ENCODE results near the gene JAKMIP1.

The JAKMIP1 gene

DNA sequence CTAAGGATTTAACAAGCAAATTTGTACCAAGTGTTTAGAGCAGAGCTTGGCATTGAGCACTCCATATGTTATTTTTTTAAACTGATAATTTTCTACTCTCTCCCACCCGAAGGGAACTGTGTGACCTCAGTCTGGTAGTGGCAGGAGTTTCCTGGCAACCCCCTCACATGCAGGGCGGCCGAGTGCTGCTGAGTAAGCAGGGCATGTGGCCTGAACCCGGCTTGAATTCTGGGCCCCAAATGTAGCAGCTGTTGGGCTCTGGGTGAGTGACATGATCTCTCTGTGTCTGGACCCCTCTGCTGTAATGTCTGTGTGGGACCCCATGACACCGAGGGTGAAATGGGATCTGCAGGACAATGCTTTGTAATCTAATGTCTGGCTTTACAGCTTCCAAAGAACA is 168.5 kb downstream of the JAKMIP1 start:
- TF ChIP-seq, protein P1, sequence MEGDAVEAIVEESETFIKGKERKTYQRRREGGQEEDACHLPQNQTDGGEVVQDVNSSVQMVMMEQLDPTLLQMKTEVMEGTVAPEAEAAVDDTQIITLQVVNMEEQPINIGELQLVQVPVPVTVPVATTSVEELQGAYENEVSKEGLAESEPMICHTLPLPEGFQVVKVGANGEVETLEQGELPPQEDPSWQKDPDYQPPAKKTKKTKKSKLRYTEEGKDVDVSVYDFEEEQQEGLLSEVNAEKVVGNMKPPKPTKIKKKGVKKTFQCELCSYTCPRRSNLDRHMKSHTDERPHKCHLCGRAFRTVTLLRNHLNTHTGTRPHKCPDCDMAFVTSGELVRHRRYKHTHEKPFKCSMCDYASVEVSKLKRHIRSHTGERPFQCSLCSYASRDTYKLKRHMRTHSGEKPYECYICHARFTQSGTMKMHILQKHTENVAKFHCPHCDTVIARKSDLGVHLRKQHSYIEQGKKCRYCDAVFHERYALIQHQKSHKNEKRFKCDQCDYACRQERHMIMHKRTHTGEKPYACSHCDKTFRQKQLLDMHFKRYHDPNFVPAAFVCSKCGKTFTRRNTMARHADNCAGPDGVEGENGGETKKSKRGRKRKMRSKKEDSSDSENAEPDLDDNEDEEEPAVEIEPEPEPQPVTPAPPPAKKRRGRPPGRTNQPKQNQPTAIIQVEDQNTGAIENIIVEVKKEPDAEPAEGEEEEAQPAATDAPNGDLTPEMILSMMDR (conservative IDR thresholded peaks at IDR 0.05; ENCODE audit: low read depth, low read length): no peak
- H3K4me3 ChIP-seq (ENCODE audit: low read length): no peak overlapping the region
- DNase-seq (ENCODE audit: low read depth): no peak

DNA sequence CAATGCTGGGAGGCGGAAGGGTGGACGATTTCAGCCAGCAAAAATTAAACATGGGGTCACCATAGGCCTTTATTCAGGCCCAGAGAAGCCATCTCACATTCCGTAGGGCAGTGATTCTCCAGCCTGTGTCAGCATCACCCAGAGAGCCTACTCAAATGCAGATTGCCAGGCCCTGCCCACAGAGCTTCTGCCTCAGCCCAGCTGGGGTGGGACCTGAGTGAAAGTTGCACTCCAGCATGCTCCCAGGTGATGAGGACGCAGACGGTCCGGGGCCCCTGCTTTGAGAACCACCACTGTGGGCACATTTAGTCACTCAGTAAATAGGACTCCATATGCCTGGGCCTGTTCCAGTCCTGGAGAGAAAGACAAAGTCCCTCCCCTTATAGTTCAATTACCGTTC is 169.7 kb downstream of the JAKMIP1 start:
- H3K4me3 ChIP-seq (ENCODE audit: low read length): no peak overlapping the region
- no peak for DNase-seq (ENCODE audit: low read depth)
- TF ChIP-seq, protein P1 (conservative IDR thresholded peaks at IDR 0.05; ENCODE audit: low read depth, low read length): no peak

DNA sequence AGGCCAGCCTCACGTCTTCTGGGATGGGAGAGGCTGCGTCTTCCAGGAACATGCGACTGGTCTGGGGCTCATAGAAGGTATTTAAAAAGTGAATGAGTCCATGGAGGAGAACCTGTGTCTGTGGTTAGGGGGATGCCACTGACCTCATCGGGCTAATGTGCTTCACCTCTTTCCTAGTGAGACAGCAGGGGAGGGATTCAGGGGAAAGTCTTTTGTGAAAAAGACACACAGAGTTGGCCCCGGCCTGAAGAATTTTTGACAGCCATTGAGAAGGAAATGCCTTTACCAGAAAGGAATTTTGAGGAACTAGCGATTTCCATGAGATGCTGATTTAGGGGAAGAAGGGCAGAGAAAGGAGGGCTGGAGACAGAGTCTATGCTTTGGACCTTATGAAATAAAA is 171.1 kb downstream of the JAKMIP1 start:
- H3K4me3 ChIP-seq (ENCODE audit: low read length): no peak overlapping the region
- TF ChIP-seq, protein P1 (conservative IDR thresholded peaks at IDR 0.05; ENCODE audit: low read depth, low read length): no peak
- no peak for DNase-seq (ENCODE audit: low read depth)

DNA sequence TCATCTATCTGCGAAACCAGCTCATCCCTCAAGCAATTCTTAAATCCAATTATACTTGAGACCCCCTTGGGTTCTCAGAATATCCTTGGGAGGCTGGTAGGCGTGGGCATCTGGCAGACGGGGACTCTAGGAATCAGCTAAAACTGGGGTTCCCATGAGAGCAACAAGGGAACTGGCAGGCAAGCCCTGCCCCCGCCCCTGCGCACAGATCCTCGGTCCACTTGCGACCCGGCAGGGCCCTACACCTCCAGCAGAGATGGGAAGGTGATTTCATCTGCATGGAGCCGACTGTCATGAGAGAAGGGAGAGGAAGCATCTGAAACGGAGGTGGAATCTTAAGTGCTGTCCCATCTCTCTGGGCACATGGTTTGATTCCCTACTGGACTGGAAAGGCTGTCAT is 172.2 kb downstream of the JAKMIP1 start:
- no peak for DNase-seq (ENCODE audit: low read depth)
- TF ChIP-seq, protein P1 (conservative IDR thresholded peaks at IDR 0.05; ENCODE audit: low read depth, low read length): no peak
- no peak overlapping the region for H3K4me3 ChIP-seq (ENCODE audit: low read length)

DNA sequence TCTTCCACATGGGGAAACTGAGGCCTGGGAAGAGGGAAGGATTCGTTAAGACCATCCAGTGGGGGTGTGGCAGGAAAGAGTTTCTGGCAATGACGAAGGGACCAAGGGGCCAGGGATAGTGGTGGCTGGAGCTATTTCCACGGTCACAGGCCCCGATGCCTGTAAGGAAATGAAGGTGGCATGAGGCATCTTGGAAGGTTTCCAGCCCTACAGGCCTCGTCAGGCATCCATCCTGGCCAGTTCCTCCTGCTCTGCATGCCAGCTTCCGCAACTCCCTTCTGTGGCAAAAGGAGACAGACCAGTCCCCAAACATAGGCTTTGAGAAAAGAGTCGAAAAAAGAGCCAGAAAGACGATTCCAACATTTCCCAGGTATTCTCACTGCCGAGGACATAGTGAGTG is 173.0 kb downstream of the JAKMIP1 start:
- TF ChIP-seq, protein P1 (conservative IDR thresholded peaks at IDR 0.05; ENCODE audit: low read depth, low read length): no peak
- H3K4me3 ChIP-seq (ENCODE audit: low read length): no peak overlapping the region
- no peak for DNase-seq (ENCODE audit: low read depth)

DNA sequence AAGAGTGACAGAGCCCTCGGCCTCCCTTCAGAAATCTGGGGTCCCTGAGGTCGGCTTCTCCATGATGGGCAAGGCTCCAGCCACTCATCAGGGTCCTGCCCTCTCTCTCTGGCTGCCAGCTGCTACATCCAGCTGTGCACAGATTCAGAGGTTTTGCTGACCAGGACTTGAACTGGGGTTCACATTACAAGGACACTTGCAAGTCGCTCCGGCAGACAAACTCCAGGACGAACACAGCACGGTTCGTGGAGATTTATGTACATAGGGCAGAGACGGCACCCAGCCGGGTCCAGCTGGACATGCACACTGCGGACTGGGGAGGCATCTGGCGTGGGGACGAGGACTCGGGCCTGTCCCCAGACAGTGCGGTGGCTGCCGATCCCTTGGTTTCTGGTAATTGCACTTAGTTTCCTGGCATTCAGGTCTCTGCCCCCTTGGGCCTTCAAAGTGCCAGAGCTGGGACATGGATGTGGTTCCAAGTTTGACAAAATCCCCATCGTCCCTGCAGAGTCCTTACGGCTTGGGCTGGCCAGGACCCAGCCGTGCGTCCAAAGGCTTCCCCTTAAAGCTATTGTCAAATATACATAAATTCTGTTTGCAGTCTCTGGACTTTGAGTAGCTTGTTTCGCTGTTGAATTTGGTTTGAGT is 175.9 kb downstream of the JAKMIP1 start:
- DNase-seq (ENCODE audit: low read depth): no peak
- TF ChIP-seq, protein P1 (conservative IDR thresholded peaks at IDR 0.05; ENCODE audit: low read depth, low read length): no peak
- H3K4me3 ChIP-seq (ENCODE audit: low read length): no peak overlapping the region

DNA sequence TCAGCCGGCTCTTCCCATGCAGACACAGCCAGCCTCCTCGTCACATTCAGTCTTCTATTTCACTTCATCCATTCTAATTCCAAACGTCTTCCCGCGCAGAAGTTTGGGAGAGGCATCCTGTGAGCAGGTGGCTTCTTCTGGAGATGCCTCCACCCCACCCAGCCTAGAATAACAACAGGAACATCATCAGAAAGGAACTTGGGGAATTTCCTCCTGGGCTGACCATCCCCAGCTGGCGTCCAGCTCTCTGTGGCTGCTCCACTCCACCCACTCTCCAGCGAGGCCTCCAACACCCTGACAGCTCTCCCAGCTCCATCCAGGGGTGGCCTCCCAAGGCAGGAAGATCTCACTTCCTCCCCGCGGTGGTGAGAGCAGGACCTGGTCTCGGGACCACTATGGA is 176.6 kb downstream of the JAKMIP1 start:
- no peak for DNase-seq (ENCODE audit: low read depth)
- TF ChIP-seq, protein P1 (conservative IDR thresholded peaks at IDR 0.05; ENCODE audit: low read depth, low read length): no peak
- no peak overlapping the region for H3K4me3 ChIP-seq (ENCODE audit: low read length)

All from retinal pigment epithelial cell (primary cell).